IMR-90 (cell line): ENCODE results near the gene PPP1R14C. TPM values are rescaled to one million over a fixed set of nuclear protein-coding genes. Genes with fewer than 3 reads are reported as not detected.

Source experiments
- ATAC-seq: fragments of 200-7000 bp; cut with Tn5 transposase; 2 replicates; pipeline ENCODE4 v1.9.1; 2020; ENCODE audit warnings: low read depth, mild to moderate bottlenecking, moderate library complexity
- BruUV-seq: library from RNA; stranded (reverse); fragments of 400-500 nt; replicated peaks from 2 replicates; lab custom pipeline; 2021; lab: Mats Ljungman, UMichigan
- CTCF ChIA-PET: fragments of 300-600 bp; formaldehyde crosslinking; extraction: SDS; loops from one replicate; lab custom pipeline; 2021; ENCODE audit warnings: antibody characterized with exemption; lab: Yijun Ruan, JAX
- POLR2A ChIA-PET: fragments of 300-600 bp; sonication (Branson Sonifier 250); formaldehyde crosslinking; loops from one replicate; lab custom pipeline; 2022; ENCODE audit warnings: antibody characterized with exemption; ENCODE audit not compliant: unreplicated experiment; lab: Charles Lee
- DNase-seq: peaks from one replicate; pipeline ENCODE4 v3.0.0; 2013
- H2AFZ ChIP-seq: replicated peaks from 2 replicates; pipeline ENCODE3; 2013; ENCODE audit warnings: low read length, mild to moderate bottlenecking; ENCODE audit not compliant: poor library complexity
- H2AK5ac ChIP-seq: 2 replicates; pipeline ENCODE4 v1.6.1; 2013; ENCODE audit warnings: low read depth, low read length, inconsistent platforms
- H2AK9ac ChIP-seq: replicated peaks from 2 replicates; pipeline ENCODE3; 2013; ENCODE audit warnings: mild to moderate bottlenecking, low read depth, low read length, moderate library complexity; ENCODE audit not compliant: poor library complexity
- H2BK120ac ChIP-seq: 2 replicates; pipeline ENCODE4 v1.6.1; 2013; ENCODE audit warnings: low read depth, low read length, inconsistent platforms
- H2BK15ac ChIP-seq: 3 replicates; pipeline ENCODE4 v1.6.1; 2013; ENCODE audit warnings: low read depth, low read length, inconsistent platforms
- H2BK20ac ChIP-seq: 2 replicates; pipeline ENCODE4 v1.6.1; 2013; ENCODE audit warnings: low read depth, mild to moderate bottlenecking, inconsistent platforms, low read length, moderate library complexity
- H2BK5ac ChIP-seq: 2 replicates; pipeline ENCODE4 v1.6.1; 2013; ENCODE audit warnings: mild to moderate bottlenecking, low read depth, low read length, inconsistent platforms; ENCODE audit not compliant: poor library complexity, severe bottlenecking
- H3K14ac ChIP-seq: replicated peaks from 2 replicates; pipeline ENCODE4 v1.6.1; 2013; ENCODE audit warnings: low read depth, low read length, inconsistent platforms
- H3K18ac ChIP-seq: 2 replicates; pipeline ENCODE4 v1.6.1; 2013; ENCODE audit warnings: low read depth, low read length, control low read depth
- H3K23ac ChIP-seq: 2 replicates; pipeline ENCODE4 v1.6.1; 2013; ENCODE audit warnings: low read depth, low read length, inconsistent platforms
- H3K27ac ChIP-seq: 2 replicates; pipeline ENCODE4 v1.5.1; 2013; ENCODE audit warnings: mild to moderate bottlenecking, control low read depth, low read length; ENCODE audit not compliant: insufficient read depth
- H3K27me3 ChIP-seq: 2 replicates; pipeline ENCODE4 v1.6.1; 2013; ENCODE audit warnings: low read length; ENCODE audit not compliant: control insufficient read depth, insufficient read depth
- H3K36me3 ChIP-seq: 2 replicates; pipeline ENCODE4 v1.6.1; 2013; ENCODE audit warnings: low read length, mixed read lengths; ENCODE audit not compliant: control insufficient read depth, insufficient read depth
- H3K4ac ChIP-seq: 2 replicates; pipeline ENCODE4 v1.6.1; 2013; ENCODE audit warnings: low read depth, low read length, inconsistent platforms
- H3K4me1 ChIP-seq: 2 replicates; pipeline ENCODE4 v1.6.1; 2013; ENCODE audit warnings: low read length, mixed read lengths; ENCODE audit not compliant: control insufficient read depth, insufficient read depth
- H3K4me2 ChIP-seq: 2 replicates; pipeline ENCODE4 v1.6.1; 2013; ENCODE audit warnings: low read depth, mild to moderate bottlenecking, control low read depth, low read length, moderate library complexity
- H3K4me3 ChIP-seq: 2 replicates; pipeline ENCODE4 v1.5.1; 2013; ENCODE audit warnings: low read depth, mild to moderate bottlenecking, control low read depth, low read length, moderate library complexity; ENCODE audit not compliant: insufficient read depth
- H3K56ac ChIP-seq: 2 replicates; pipeline ENCODE4 v1.6.1; 2013; ENCODE audit warnings: low read length, inconsistent platforms; ENCODE audit not compliant: insufficient read depth; ENCODE audit errors: extremely low read depth
- H3K79me1 ChIP-seq, 2 experiments: 2 replicates each; pipeline ENCODE4 v1.6.1; 2013; ENCODE audit warnings: low read length in 2 of 2, inconsistent platforms in 1 of 2, low read depth in 1 of 2
- H3K9ac ChIP-seq: 2 replicates; pipeline ENCODE4 v1.6.1; 2013; ENCODE audit warnings: low read depth, low read length, control low read depth
- H3K9me1 ChIP-seq: 2 replicates; pipeline ENCODE4 v1.6.1; 2013; ENCODE audit warnings: low read length, inconsistent platforms; ENCODE audit not compliant: insufficient read depth
- H3K9me3 ChIP-seq: 2 replicates; pipeline ENCODE4 v1.6.1; 2013; ENCODE audit warnings: low read length; ENCODE audit not compliant: control insufficient read depth, insufficient read depth
- H4K20me1 ChIP-seq: 2 replicates; pipeline ENCODE4 v1.6.1; 2013; ENCODE audit warnings: low read length, inconsistent platforms; ENCODE audit not compliant: insufficient read depth
- H4K5ac ChIP-seq: 2 replicates; pipeline ENCODE4 v1.6.1; 2013; ENCODE audit warnings: mild to moderate bottlenecking, low read depth, low read length, control low read depth
- H4K8ac ChIP-seq, 2 experiments: 2 replicates each; pipeline ENCODE4 v1.6.1; 2013; ENCODE audit warnings: low read depth in 2 of 2, low read length in 2 of 2, control low read depth in 1 of 2, inconsistent platforms in 1 of 2
- H4K91ac ChIP-seq: 2 replicates; pipeline ENCODE4 v1.6.1; 2013; ENCODE audit warnings: low read depth, low read length, inconsistent platforms; ENCODE audit not compliant: insufficient read depth
- BHLHE40 ChIP-seq: fragments of 150-350 bp; IDR thresholded peaks from 2 replicates; pipeline ENCODE4 v1.6.1; 2016; ENCODE audit warnings: mild to moderate bottlenecking, low read depth, low read length
- CHD1 ChIP-seq: IDR thresholded peaks from 2 replicates; pipeline ENCODE4 v1.6.1; 2012; ENCODE audit warnings: low read depth, low read length, improper control_type of control experiment
- CTCF ChIP-seq: conservative IDR thresholded peaks from 2 replicates; pipeline ENCODE4 v1.5.1; 2012; ENCODE audit warnings: mild to moderate bottlenecking, low read depth, low read length, improper control_type of control experiment
- MAFK ChIP-seq: IDR thresholded peaks from 2 replicates; pipeline ENCODE4 v1.6.1; 2012; ENCODE audit warnings: low read depth, low read length, improper control_type of control experiment
- MXI1 ChIP-seq: IDR thresholded peaks from 2 replicates; pipeline ENCODE4 v1.6.1; 2012; ENCODE audit warnings: low read depth, mild to moderate bottlenecking, low read length, moderate library complexity, borderline replicate concordance
- RCOR1 ChIP-seq: IDR thresholded peaks from 2 replicates; pipeline ENCODE4 v1.6.1; 2012; ENCODE audit warnings: mild to moderate bottlenecking, low read length, improper control_type of control experiment; ENCODE audit not compliant: insufficient replicate concordance
- RFX5 ChIP-seq: IDR thresholded peaks from 2 replicates; pipeline ENCODE4 v1.8.0; 2012; ENCODE audit warnings: low read depth, mild to moderate bottlenecking, low read length, moderate library complexity
- USF2 ChIP-seq: fragments of 150-350 bp; IDR thresholded peaks from 2 replicates; pipeline ENCODE4 v1.6.1; 2017; ENCODE audit warnings: mild to moderate bottlenecking, antibody characterized with exemption, low read length, low read depth
- WGBS, 2 experiments: methylation state at CpG; one replicate each; pipeline versions ENCODE4 v1.1.5 to v1.1.7; 2013; ENCODE audit warnings: missing lambda C conversion rate in 2 of 2; ENCODE audit not compliant: insufficient read length in 1 of 2; ENCODE audit errors: extremely low coverage in 2 of 2; 5-methylcytosine and 5-hydroxymethylcytosine counted together
- dilution Hi-C: fragments of 300-500 bp; cut with HindIII; formaldehyde crosslinking; loops from one replicate; pipeline ENCODE4 v1.14.3; 2018; ENCODE audit warnings: low sequenced_read_pairs; ENCODE audit not compliant: unreplicated experiment
- in situ Hi-C: fragments of 300-500 bp; cut with MboI; formaldehyde crosslinking; loops from 3 replicates; pipeline ENCODE4 v1.14.3; 2019; ENCODE audit warnings: low sequenced_read_pairs, inconsistent platforms, mixed read lengths
- intact Hi-C: fragments of 100-400 bp; cut with micrococcal nuclease; formaldehyde crosslinking; loops from 2 replicates; pipeline ENCODE4 v1.10.0; 2022
- polyA plus RNA-seq, 3 experiments: library from polyadenylated mRNA; depleted of rRNA; stranded (reverse); fragments of >200 nt; gene quantifications; 2 replicates each; pipeline ENCODE4 v1.2.3, GENCODE V29; 2012; ENCODE audit warnings: low replicate concordance in 1 of 3
- total RNA-seq: library from RNA; depleted of rRNA; stranded (reverse); fragments of >200 nt; gene quantifications from 2 replicates; pipeline ENCODE4 v1.2.3, GENCODE V29; 2012

The PPP1R14C gene
- total and polyA plus RNA-seq, 2 of the 4 experiments (the other 2 are of a cell fraction) = not detected

- Histone ChIP-seq H3K18ac (no peak overlapping the region), H3K27me3 (no peaks in the 10 kb centered on the region), H4K20me1 (no peaks in the 10 kb centered on the region), H4K91ac (no peak overlapping the region), H2AK5ac (no peak overlapping the region), H2BK120ac (no peak overlapping the region), H2AK9ac (peak overlapping the region; percentile 16), H3K23ac (no peak overlapping the region), H2BK20ac (no peak overlapping the region), H2BK15ac (no peak overlapping the region), H3K4me1 (no peaks in the 10 kb centered on the region), H3K4ac (no peak overlapping the region), H3K4me3 (no peak overlapping the region), H2BK5ac (no peak overlapping the region), H3K9me1 (no peaks in the 10 kb centered on the region), H3K36me3 (no peaks in the 10 kb centered on the region), H4K8ac (no peak overlapping the region), H3K4me2 (no peak overlapping the region), H3K9ac (no peak overlapping the region), H2AFZ (no peak overlapping the region), H3K79me1 (no peaks in the 10 kb centered on the region), H3K14ac (no peak overlapping the region), H4K5ac (no peak overlapping the region), H3K27ac (no peak overlapping the region), H3K9me3 (no peaks in the 10 kb centered on the region), H3K56ac (no peak overlapping the region)
- dilution Hi-C loops (no loop called here), intact Hi-C loops (no loop called here), in situ Hi-C loops (no loop called here)
- DNase-seq (peak; percentile 9), ATAC-seq (peak; percentile 32; the same call in 1 of the 2 replicates)
- 55% methylated on average over 4 of the region's 12 CpGs; no CpG with 5 or more reads in 1 of the 2 experiments for WGBS, 2 experiments
- POLR2A ChIA-PET = no interaction called here
- no TSS peak for BruUV-seq
- TF ChIP-seq RCOR1 (no peak), MXI1 (no peak), USF2 (no peak), CHD1 (no peak), RFX5 (no peak), CTCF (no peak), BHLHE40 (no peak), MAFK (no peak)
- CTCF ChIA-PET = no interaction called here
Measured at GRCh38 chr6:150177952-150178520, 35.2 kb downstream of the PPP1R14C start.
